ENCODE results near the gene ZNF850. TPM values are rescaled to one million over a fixed set of nuclear protein-coding genes. Genes with fewer than 3 reads are reported as not detected.
A peak's percentile ranks its signal among the peaks of the same experiment; 100 is the strongest.

The ZNF850 gene
- total and polyA plus RNA-seq, 11 donors, result 0.84 to 7.3 (median 3.9) TPM

DNA sequence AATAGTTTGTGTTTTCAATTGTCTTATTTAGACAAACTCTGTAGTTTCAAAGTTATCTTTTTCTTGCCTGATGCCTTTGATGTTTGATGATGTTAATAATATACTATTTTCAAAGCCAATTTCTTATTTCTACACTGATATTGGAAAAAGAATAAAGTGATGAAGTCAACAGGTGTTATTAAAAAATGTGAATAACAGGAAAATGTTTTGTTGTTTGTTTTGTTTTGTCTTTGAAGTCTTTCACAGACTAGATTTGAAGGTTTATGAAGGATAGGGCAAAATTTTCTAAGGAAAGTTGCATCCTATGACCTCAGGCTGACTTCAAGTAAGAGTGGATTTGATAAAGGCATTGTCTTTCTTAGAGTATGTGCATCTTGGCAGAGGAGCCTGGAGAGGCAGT lies 34.4 kb upstream of the ZNF850 start:
- no peak for DNase-seq
- Histone ChIP-seq H3K36me3 (peaks cover 0 to 91% (median 27%) of the 10 kb centered on the region in 9 donors), H3K4me1 (no peaks in the 10 kb centered on the region), H3K27ac (no peak overlapping the region), H3K4me3 (no peak overlapping the region), H3K27me3 (no peaks in the 10 kb centered on the region), H3K9me3 (peaks cover 7 to 100% (median 75%) of the 10 kb centered on the region in 12 donors)
- intact Hi-C loops (cut with DNase I), result no loop called here
- no peak for ATAC-seq
- TF ChIP-seq, protein P1, sequence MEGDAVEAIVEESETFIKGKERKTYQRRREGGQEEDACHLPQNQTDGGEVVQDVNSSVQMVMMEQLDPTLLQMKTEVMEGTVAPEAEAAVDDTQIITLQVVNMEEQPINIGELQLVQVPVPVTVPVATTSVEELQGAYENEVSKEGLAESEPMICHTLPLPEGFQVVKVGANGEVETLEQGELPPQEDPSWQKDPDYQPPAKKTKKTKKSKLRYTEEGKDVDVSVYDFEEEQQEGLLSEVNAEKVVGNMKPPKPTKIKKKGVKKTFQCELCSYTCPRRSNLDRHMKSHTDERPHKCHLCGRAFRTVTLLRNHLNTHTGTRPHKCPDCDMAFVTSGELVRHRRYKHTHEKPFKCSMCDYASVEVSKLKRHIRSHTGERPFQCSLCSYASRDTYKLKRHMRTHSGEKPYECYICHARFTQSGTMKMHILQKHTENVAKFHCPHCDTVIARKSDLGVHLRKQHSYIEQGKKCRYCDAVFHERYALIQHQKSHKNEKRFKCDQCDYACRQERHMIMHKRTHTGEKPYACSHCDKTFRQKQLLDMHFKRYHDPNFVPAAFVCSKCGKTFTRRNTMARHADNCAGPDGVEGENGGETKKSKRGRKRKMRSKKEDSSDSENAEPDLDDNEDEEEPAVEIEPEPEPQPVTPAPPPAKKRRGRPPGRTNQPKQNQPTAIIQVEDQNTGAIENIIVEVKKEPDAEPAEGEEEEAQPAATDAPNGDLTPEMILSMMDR (IDR thresholded peaks at IDR 0.05), result no peak
- no peak for TF ChIP-seq POLR2A (IDR thresholded peaks at IDR 0.05)

DNA sequence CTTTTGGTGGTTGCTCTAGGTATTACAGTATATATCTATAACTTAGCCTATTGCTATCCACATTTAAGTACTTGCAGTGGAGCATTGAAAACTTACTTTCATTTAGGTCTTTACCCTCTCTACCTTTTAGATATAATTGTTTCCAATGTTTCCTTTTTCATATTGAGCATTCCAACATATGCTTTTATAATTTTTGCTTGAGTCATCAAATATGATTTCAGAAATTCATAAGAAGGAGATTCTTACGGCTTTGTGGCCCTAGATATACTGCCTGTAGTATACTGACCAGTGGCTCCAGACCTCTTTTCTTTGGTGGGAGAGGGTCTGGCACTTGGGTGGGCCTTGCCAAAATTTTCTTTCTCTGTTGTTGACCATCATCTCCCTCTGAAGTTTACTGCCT lies 32.8 kb upstream of the ZNF850 start:
- H3K27me3 ChIP-seq, result no peaks in the 10 kb centered on the region
- H3K36me3 ChIP-seq, result peaks cover 0 to 92% (median 36%) of the 10 kb centered on the region in 9 donors

GRCh38 chr19:36797786-36798108 lies 25.1 kb upstream of the ZNF850 start:
- 0 to 1% (median 1%) methylated on average over 9 of the region's 9 CpGs for WGBS, 4 donors
- Histone ChIP-seq H3K27me3 (no peaks in the 10 kb centered on the region), H3K4me3 (peak overlapping the region; percentile 66 to 96 (median 77)), H3K36me3 (peaks cover 0 to 39% (median 15%) of the 10 kb centered on the region in 9 donors), H3K9me3 (peaks cover 0 to 81% (median 22%) of the 10 kb centered on the region in 12 donors), H3K4me1 (peaks cover 0 to 16% (median 8%) of the 10 kb centered on the region in 12 donors), H3K27ac (peak overlapping the region; percentile 4 to 88 (median 82))
- intact Hi-C loops (cut with DNase I), result loop anchor here in 4 of 10 donors (2.0 to 10.0 kb wide), 4 partner anchors 25 to 57 kb away; partner anchors contain the start of genes ZNF345 (in 2 of the 4), ZNF790 (in 2 of the 4) and ZNF850 (in 2 of the 4)
- ATAC-seq (no peak), DNase-seq (no peak)
- no peak for TF ChIP-seq POLR2A (IDR thresholded peaks at IDR 0.05)
- TF ChIP-seq, protein P1 (IDR thresholded peaks at IDR 0.05), result no peak

More for the DNA sequence above, 32.8 kb upstream of the ZNF850 start:
- WGBS, 4 donors, result 94 to 97% (median 95%) methylated on average over 1 of the region's 1 CpG
- H3K27ac ChIP-seq, result no peak overlapping the region
- H3K4me3 ChIP-seq, result no peak overlapping the region
- intact Hi-C loops (cut with DNase I), result no loop called here
- no peak for ATAC-seq
- TF ChIP-seq, protein P1 (IDR thresholded peaks at IDR 0.05), result peak in 1 of 12 donors; percentile 38
- TF ChIP-seq POLR2A (IDR thresholded peaks at IDR 0.05), result no peak
- DNase-seq, result no peak
- peaks cover 2 to 99% (median 69%) of the 10 kb centered on the region in 12 donors for H3K9me3 ChIP-seq
- H3K4me1 ChIP-seq, result no peaks in the 10 kb centered on the region

DNA sequence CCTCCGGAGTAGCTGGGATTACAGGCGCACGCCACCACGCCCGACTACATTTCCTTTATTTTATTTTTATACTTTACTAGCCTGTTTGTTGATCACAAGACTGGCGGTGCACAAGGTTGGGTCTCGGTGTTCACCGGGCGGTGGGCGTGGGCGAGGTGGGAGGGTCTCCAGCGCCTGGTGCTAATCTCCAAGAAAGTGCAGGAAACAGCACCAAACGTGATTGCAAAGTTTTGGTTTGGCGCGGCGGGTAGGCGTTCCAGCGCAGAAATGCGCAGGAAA lies 24.0 kb upstream of the ZNF850 start:
- H3K27ac ChIP-seq, result peak overlapping the region; percentile 20 to 87 (median 77)

More for the DNA sequence above, 24.0 kb upstream of the ZNF850 start:
- DNase-seq (no peak), ATAC-seq (no peak)
- intact Hi-C loops (cut with DNase I), result loop anchor here in 4 of 10 donors (2.0 to 10.0 kb wide), 4 partner anchors 24 to 58 kb away; partner anchors contain the start of genes ZNF345 (in 2 of the 4), ZNF790 (in 2 of the 4) and ZNF850 (in 2 of the 4)
- WGBS, 4 donors, result 9 to 21% (median 11%) methylated on average over 19 of the region's 19 CpGs
- peaks cover 0 to 77% (median 18%) of the 10 kb centered on the region in 12 donors for H3K9me3 ChIP-seq
- H3K27me3 ChIP-seq, result no peaks in the 10 kb centered on the region
- H3K36me3 ChIP-seq, result peaks cover 0 to 28% (median 8%) of the 10 kb centered on the region in 9 donors
- TF ChIP-seq, protein P1 (IDR thresholded peaks at IDR 0.05), result no peak
- TF ChIP-seq POLR2A (IDR thresholded peaks at IDR 0.05), result no peak
- peak overlapping the region; percentile 48 to 96 (median 77) for H3K4me3 ChIP-seq
- H3K4me1 ChIP-seq, result peaks cover 0 to 16% (median 8%) of the 10 kb centered on the region in 12 donors

All from heart left ventricle (tissue), 16 donors.